ENCODE results near the gene RALGAPB.

Gene RALGAPB

DNA sequence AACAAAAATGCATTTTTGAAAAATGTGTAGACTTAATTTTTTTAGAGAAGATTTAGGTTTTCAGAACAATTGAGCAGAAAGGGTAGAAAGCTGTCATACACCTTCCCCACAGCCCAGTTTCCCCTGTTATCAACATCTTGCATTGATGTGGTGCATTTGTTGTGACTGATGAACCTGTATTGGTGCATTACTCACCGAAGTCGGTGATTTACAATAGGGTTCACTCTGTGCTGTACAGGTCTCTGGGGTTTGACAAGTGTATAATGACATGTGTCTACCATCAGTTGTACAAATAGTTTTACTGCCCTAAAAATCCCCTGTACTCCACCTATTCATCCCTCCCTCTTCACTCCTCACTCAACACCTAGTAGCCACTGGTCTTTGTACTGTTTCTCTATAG, 84.5 kb downstream of the RALGAPB start:
- H3K36me3 ChIP-seq (ENCODE audit: control insufficient read depth in 2 of 2, insufficient read depth in 2 of 2, low read length in 2 of 2): peaks cover 42 to 81% of the 10 kb centered on the region in 2 donors
- no peaks in the 10 kb centered on the region for H3K9me3 ChIP-seq (ENCODE audit: control insufficient read depth in 2 of 2, low read length in 2 of 2)
- H3K27ac ChIP-seq (ENCODE audit: low read depth in 2 of 2, low read length in 2 of 2): no peak overlapping the region
- no peaks in the 10 kb centered on the region for H3K27me3 ChIP-seq (ENCODE audit: control insufficient read depth in 2 of 2, insufficient read depth in 2 of 2, low read length in 2 of 2)
- no peak overlapping the region for H3K9ac ChIP-seq (ENCODE audit: low read depth in 1 of 2, low read length in 2 of 2)
- H3K4me3 ChIP-seq (ENCODE audit: low read length in 2 of 2): no peak overlapping the region
- no peaks in the 10 kb centered on the region for H3K4me1 ChIP-seq (ENCODE audit: control insufficient read depth in 2 of 2, insufficient read depth in 2 of 2, low read length in 2 of 2)

DNA sequence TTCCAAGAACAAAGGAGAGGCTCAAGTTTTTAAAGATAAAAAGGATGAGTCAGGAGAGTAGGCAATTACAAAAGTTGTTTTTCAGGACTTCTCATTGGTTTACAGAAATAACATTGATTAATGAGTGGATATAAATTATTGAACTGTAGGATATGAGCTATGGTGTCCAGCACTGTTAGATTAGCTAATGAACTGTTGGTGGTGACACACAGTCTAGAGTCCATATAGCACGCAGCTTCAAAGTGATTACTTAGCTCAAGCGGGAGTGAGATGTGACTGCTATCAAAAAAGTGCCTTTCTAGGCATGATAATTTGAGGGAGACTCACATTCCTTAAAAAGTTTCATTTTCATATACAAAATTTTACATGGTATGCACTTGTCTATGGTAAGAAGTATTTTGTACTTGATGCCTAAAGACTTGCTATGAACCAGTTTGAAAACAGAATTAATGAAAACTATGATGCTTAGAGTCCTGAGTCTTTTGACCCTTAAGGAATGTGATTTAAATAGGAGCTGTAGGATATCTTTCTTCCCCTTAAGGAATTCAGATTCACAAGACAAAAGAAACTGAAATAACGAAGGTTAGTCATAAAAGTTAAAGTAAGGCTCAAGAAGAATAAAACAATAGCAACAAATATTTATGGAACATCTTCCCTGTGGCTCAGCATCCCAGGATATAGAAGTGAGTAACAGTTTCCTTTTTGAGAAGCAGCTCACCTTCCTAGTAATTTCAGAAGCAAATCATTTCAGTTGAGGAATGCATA, 86.1 kb downstream of the RALGAPB start:
- no peak overlapping the region for H3K27ac ChIP-seq (ENCODE audit: low read depth in 2 of 2, low read length in 2 of 2)
- peaks cover 34 to 80% of the 10 kb centered on the region in 2 donors for H3K36me3 ChIP-seq (ENCODE audit: control insufficient read depth in 2 of 2, insufficient read depth in 2 of 2, low read length in 2 of 2)
- H3K27me3 ChIP-seq (ENCODE audit: control insufficient read depth in 2 of 2, insufficient read depth in 2 of 2, low read length in 2 of 2): no peaks in the 10 kb centered on the region
- no peaks in the 10 kb centered on the region for H3K9me3 ChIP-seq (ENCODE audit: control insufficient read depth in 2 of 2, low read length in 2 of 2)
- H3K9ac ChIP-seq (ENCODE audit: low read depth in 1 of 2, low read length in 2 of 2): no peak overlapping the region
- no peak overlapping the region for H3K4me3 ChIP-seq (ENCODE audit: low read length in 2 of 2)
- H3K4me1 ChIP-seq (ENCODE audit: control insufficient read depth in 2 of 2, insufficient read depth in 2 of 2, low read length in 2 of 2): no peaks in the 10 kb centered on the region

DNA sequence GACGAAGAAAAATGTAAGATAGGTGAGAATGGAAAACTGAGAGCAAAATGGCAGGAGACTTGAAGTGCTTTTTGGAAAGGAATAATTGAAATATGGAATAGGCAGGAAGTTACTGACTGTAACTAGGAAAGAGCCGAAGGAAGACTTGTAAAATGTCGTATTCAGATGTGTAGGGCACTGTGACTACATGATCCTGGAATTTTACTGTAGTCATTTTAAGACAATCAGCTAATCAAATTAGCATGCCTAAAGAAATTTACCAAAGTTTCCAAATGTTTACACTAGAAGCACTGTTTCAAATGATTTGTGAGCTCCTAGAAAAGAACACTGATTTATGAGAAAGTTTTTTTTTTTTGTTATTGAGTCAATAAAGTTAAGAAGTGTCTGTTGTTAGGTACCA, 87.1 kb downstream of the RALGAPB start:
- no peak overlapping the region for H3K27ac ChIP-seq (ENCODE audit: low read depth in 2 of 2, low read length in 2 of 2)
- H3K36me3 ChIP-seq (ENCODE audit: control insufficient read depth in 2 of 2, insufficient read depth in 2 of 2, low read length in 2 of 2): peaks cover 27 to 76% of the 10 kb centered on the region in 2 donors
- no peaks in the 10 kb centered on the region for H3K9me3 ChIP-seq (ENCODE audit: control insufficient read depth in 2 of 2, low read length in 2 of 2)
- no peak overlapping the region for H3K4me3 ChIP-seq (ENCODE audit: low read length in 2 of 2)
- no peak overlapping the region for H3K9ac ChIP-seq (ENCODE audit: low read depth in 1 of 2, low read length in 2 of 2)
- H3K27me3 ChIP-seq (ENCODE audit: control insufficient read depth in 2 of 2, insufficient read depth in 2 of 2, low read length in 2 of 2): no peaks in the 10 kb centered on the region
- H3K4me1 ChIP-seq (ENCODE audit: control insufficient read depth in 2 of 2, insufficient read depth in 2 of 2, low read length in 2 of 2): no peaks in the 10 kb centered on the region

DNA sequence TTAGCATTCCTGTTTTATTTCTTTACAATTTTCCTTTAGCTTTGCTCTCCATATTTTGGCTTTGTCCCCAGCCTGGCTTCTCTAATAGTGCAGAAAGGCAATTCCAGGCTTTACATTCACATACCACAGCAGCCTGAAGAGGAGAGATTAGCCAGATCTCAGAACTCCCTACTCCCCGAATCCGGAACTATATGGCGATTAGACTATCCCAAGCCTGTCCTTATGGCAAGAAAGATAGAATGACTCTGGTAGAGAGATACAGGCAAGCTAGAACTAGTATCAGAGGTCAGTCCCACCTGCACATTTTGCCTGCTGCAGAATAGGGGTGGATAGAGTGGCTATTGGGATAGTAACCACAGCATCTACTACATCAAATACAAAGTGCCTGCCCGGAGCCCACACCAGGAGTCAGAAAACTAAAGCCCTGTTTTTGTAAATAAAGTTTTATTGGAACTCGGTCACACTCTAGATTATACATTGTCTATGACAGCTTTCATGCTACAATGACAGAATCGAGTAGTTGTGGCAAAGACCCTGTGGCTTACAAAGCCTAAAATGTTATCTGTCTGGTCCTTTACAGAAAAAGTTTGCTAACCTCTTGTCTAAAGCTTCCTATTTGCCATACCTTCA, 91.3 kb downstream of the RALGAPB start:
- Histone ChIP-seq H3K4me1 (ENCODE audit: control insufficient read depth in 2 of 2, insufficient read depth in 2 of 2, low read length in 2 of 2) (no peaks in the 10 kb centered on the region), H3K9ac (ENCODE audit: low read depth in 1 of 2, low read length in 2 of 2) (no peak overlapping the region), H3K9me3 (ENCODE audit: control insufficient read depth in 2 of 2, low read length in 2 of 2) (no peaks in the 10 kb centered on the region), H3K4me3 (ENCODE audit: low read length in 2 of 2) (no peak overlapping the region), H3K27me3 (ENCODE audit: control insufficient read depth in 2 of 2, insufficient read depth in 2 of 2, low read length in 2 of 2) (no peaks in the 10 kb centered on the region), H3K27ac (ENCODE audit: low read depth in 2 of 2, low read length in 2 of 2) (no peak overlapping the region), H3K36me3 (ENCODE audit: control insufficient read depth in 2 of 2, insufficient read depth in 2 of 2, low read length in 2 of 2) (peaks cover 27 to 68% of the 10 kb centered on the region in 2 donors)

DNA sequence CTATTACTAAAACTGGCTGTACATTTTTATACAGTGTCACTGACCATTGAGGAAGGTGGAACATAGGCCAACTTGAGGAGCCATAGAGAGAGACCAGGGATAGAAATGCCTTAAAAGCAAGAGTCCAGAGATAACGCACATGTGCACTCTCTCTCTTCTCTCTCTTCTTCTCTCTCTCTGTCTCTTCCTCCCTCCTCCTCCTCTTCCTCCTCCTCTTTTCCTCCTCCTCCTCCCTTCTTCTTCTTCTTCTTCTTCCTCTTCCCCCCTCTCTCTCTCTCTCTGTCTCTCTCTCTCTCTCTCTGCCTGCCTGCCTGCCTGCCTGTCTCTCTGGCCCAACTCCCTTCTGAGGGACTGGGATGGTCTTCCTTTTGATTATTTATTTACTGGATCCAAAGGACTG, 92.0 kb downstream of the RALGAPB start:
- Histone ChIP-seq H3K9ac (ENCODE audit: low read depth in 1 of 2, low read length in 2 of 2) (no peak overlapping the region), H3K36me3 (ENCODE audit: control insufficient read depth in 2 of 2, insufficient read depth in 2 of 2, low read length in 2 of 2) (peaks cover 29 to 65% of the 10 kb centered on the region in 2 donors), H3K9me3 (ENCODE audit: control insufficient read depth in 2 of 2, low read length in 2 of 2) (no peaks in the 10 kb centered on the region), H3K27me3 (ENCODE audit: control insufficient read depth in 2 of 2, insufficient read depth in 2 of 2, low read length in 2 of 2) (no peaks in the 10 kb centered on the region), H3K4me3 (ENCODE audit: low read length in 2 of 2) (no peak overlapping the region), H3K27ac (ENCODE audit: low read depth in 2 of 2, low read length in 2 of 2) (no peak overlapping the region), H3K4me1 (ENCODE audit: control insufficient read depth in 2 of 2, insufficient read depth in 2 of 2, low read length in 2 of 2) (no peaks in the 10 kb centered on the region)

DNA sequence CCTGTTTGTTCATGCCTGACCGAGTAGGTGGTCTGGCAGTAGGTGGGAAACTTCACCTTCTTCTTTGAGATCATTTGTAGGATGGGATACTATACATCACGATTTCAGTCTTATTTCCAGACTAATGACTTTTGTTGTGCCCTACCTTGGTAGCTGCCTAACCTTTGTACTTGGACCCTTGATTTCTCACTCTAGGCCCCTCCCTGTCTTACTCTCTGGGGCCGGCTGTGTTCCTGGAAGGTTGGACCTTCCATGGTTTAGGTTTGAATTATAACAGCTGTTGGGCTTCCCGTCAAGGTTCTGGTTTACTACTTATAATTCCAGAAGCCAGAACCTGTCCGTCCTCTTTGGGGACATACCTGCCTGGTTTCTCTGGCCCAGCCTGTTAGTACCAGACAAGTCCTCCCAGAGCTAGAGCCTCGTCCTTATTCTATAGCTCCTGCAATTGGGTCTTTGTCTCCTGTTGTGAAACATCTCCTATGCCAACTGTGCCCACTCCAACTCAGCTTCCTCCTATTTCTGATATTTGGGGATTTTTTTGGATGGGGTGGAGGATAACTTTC, 93.5 kb downstream of the RALGAPB start:
- no peaks in the 10 kb centered on the region for H3K27me3 ChIP-seq (ENCODE audit: control insufficient read depth in 2 of 2, insufficient read depth in 2 of 2, low read length in 2 of 2)
- H3K27ac ChIP-seq (ENCODE audit: low read depth in 2 of 2, low read length in 2 of 2): no peak overlapping the region
- no peaks in the 10 kb centered on the region for H3K9me3 ChIP-seq (ENCODE audit: control insufficient read depth in 2 of 2, low read length in 2 of 2)
- H3K4me3 ChIP-seq (ENCODE audit: low read length in 2 of 2): no peak overlapping the region
- peaks cover 37 to 70% of the 10 kb centered on the region in 2 donors for H3K36me3 ChIP-seq (ENCODE audit: control insufficient read depth in 2 of 2, insufficient read depth in 2 of 2, low read length in 2 of 2)
- H3K9ac ChIP-seq (ENCODE audit: low read depth in 1 of 2, low read length in 2 of 2): no peak overlapping the region
- H3K4me1 ChIP-seq (ENCODE audit: control insufficient read depth in 2 of 2, insufficient read depth in 2 of 2, low read length in 2 of 2): no peaks in the 10 kb centered on the region

DNA sequence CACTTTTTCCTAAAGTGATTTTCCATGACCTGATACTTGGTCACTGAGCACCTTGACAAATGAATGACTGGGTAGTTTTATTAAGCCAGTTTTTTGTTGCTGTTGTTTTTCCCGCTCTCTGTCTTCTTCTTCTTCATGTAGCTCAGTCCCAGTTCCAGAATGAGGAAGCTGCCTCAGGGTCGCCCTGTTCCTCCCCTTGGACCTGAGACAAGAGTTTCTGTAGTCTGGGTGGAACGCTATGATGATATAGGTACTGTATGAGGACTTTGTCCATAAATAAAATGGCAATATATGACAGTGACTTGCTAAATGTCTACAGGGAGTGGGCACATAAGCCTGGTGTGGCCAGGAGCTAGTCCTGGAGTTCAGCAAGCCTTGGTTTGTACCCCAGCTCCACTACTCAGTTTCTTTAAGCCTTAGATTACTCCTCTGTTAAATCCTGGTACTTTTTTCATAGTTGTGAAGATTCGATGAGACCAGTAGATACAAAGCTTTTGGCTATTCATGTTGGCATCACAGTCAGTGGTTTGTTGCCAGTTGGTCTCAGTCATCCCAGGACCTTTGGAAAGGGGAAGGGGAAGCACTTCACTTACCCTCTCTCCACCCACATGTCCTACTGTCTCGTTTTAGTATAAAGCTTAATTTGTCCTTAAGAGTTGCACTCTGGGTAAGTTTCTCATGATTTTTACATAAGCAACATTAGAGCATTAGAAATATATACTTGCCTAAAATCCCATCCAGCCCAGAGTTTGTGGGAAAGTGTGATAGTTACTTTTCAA, 97.3 kb downstream of the RALGAPB start:
- Histone ChIP-seq H3K36me3 (ENCODE audit: control insufficient read depth in 2 of 2, insufficient read depth in 2 of 2, low read length in 2 of 2) (peaks cover 40 to 52% of the 10 kb centered on the region in 2 donors), H3K9me3 (ENCODE audit: control insufficient read depth in 2 of 2, low read length in 2 of 2) (no peaks in the 10 kb centered on the region), H3K27me3 (ENCODE audit: control insufficient read depth in 2 of 2, insufficient read depth in 2 of 2, low read length in 2 of 2) (no peaks in the 10 kb centered on the region), H3K4me3 (ENCODE audit: low read length in 2 of 2) (no peak overlapping the region), H3K27ac (ENCODE audit: low read depth in 2 of 2, low read length in 2 of 2) (no peak overlapping the region), H3K4me1 (ENCODE audit: control insufficient read depth in 2 of 2, insufficient read depth in 2 of 2, low read length in 2 of 2) (no peaks in the 10 kb centered on the region), H3K9ac (ENCODE audit: low read depth in 1 of 2, low read length in 2 of 2) (no peak overlapping the region)

DNA sequence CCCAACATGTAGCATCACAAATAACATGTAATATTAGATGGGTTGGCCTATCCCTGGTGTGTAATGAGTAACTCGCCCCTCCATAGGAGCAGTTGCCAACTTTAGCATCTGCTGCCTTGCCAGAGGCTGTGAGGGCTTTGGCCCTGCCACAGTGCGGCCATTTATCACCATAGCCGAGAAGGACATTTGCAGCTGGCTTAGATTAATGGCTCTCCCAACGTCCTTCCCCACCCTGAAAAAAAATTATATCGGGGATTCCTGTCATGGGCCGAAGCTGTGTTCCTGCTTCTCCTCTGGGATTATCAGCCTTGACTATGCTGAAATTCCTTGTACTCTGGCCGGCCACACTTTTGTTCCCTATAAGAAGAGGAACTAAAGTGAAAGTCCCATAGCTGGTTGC, 100.8 kb downstream of the RALGAPB start:
- H3K4me3 ChIP-seq (ENCODE audit: low read length in 2 of 2): no peak overlapping the region
- H3K27ac ChIP-seq (ENCODE audit: low read depth in 2 of 2, low read length in 2 of 2): no peak overlapping the region
- no peaks in the 10 kb centered on the region for H3K27me3 ChIP-seq (ENCODE audit: control insufficient read depth in 2 of 2, insufficient read depth in 2 of 2, low read length in 2 of 2)
- H3K9me3 ChIP-seq (ENCODE audit: control insufficient read depth in 2 of 2, low read length in 2 of 2): no peaks in the 10 kb centered on the region
- no peak overlapping the region for H3K9ac ChIP-seq (ENCODE audit: low read depth in 1 of 2, low read length in 2 of 2)
- H3K4me1 ChIP-seq (ENCODE audit: control insufficient read depth in 2 of 2, insufficient read depth in 2 of 2, low read length in 2 of 2): no peaks in the 10 kb centered on the region
- H3K36me3 ChIP-seq (ENCODE audit: control insufficient read depth in 2 of 2, insufficient read depth in 2 of 2, low read length in 2 of 2): peaks cover 38 to 43% of the 10 kb centered on the region in 2 donors

DNA sequence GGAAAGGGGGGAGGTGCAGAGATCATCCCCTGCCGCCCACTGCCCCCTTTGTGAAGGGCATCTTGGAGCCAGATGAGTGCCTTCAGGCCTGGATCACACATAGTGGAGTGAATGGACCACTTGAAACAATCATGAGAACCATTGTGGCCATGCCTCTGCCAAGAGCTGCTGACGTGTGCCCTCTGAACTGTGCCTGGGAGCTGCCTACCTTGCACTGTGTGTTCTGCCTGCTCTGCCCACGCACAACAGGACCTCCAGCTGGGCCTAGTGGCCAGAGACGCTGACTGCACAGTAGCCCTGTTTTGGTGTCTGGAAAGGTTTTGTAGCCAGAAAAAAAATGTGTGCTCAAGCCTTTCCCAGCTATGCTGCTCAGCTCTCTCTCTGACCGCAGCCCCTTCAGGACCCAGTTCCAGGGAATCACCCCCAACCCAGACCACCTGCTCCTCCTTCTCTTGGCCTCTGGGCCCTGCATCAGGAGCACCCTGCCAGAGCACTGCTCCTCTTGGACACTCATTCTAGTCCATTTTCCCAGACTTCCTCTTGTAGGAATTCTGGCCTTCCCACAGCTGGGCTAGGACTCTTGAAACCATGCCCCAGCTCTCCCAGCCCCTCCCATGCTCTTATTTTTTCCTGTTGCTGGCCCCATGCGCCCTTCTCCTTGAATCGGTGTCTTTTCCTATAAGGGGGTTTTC, 106.7 kb downstream of the RALGAPB start:
- Histone ChIP-seq H3K27me3 (ENCODE audit: control insufficient read depth in 2 of 2, insufficient read depth in 2 of 2, low read length in 2 of 2) (no peaks in the 10 kb centered on the region), H3K4me3 (ENCODE audit: low read length in 2 of 2) (no peak overlapping the region), H3K9ac (ENCODE audit: low read depth in 1 of 2, low read length in 2 of 2) (no peak overlapping the region), H3K4me1 (ENCODE audit: control insufficient read depth in 2 of 2, insufficient read depth in 2 of 2, low read length in 2 of 2) (no peaks in the 10 kb centered on the region), H3K36me3 (ENCODE audit: control insufficient read depth in 2 of 2, insufficient read depth in 2 of 2, low read length in 2 of 2) (peaks cover 13 to 17% of the 10 kb centered on the region in 2 donors), H3K9me3 (ENCODE audit: control insufficient read depth in 2 of 2, low read length in 2 of 2) (no peaks in the 10 kb centered on the region), H3K27ac (ENCODE audit: low read depth in 2 of 2, low read length in 2 of 2) (no peak overlapping the region)
